Keratinocyte (primary cell): ENCODE data around the gene MCTS1.

ENCODE experiments used
- EZH2 ChIP-seq: IDR thresholded peaks from one replicate; pipeline ENCODE4 v1.6.1; 2012; ENCODE audit warnings: inconsistent platforms, mild to moderate bottlenecking, low read length, moderate library complexity
- TF ChIP-seq, protein P1 (sequence below), 3 experiments: IDR thresholded peaks in 1 of 3; conservative IDR thresholded peaks in 1 of 3; optimal IDR thresholded peaks in 1 of 3; 2 replicates in 2 of 3; 3 replicates in 1 of 3; pipeline versions ENCODE3 to v1.5.1; 2011; ENCODE audit warnings: low read length in 3 of 3, mild to moderate bottlenecking in 3 of 3, moderate library complexity in 2 of 3, control low read depth in 1 of 3, inconsistent platforms in 1 of 3; ENCODE audit not compliant: insufficient read depth in 2 of 3; ENCODE audit errors: extremely low read depth in 1 of 3

DNA sequence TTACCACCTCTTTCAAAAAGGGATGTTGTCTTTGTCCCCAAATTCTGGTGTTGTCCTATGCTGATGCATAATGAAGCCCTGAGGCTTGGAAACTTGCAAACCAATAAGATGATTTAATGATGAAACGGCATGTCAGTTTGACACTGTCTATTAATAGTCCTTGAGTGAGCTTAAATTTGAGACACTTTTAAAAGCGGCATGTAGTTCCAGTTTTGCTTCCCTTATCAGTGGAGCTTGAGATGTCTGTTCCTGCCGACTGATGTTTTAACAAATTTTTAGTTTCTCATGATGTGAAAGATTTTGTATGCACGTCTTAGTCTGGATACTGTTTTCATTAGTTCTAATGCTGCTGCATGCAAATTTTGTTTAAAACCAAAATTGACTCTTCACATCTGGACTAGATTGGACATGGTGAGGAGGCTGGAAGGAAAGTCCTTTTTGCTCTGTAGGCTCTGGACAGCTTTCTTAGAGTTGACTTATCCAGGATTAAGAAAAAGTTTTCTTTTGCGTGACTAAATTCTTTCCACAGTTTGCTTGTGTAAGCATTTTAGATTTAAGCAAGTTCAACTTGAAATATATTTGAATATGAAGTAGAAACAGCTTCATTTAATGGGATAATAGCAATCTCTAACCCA is 14.2 kb downstream of the MCTS1 start:
- TF ChIP-seq, protein P1, sequence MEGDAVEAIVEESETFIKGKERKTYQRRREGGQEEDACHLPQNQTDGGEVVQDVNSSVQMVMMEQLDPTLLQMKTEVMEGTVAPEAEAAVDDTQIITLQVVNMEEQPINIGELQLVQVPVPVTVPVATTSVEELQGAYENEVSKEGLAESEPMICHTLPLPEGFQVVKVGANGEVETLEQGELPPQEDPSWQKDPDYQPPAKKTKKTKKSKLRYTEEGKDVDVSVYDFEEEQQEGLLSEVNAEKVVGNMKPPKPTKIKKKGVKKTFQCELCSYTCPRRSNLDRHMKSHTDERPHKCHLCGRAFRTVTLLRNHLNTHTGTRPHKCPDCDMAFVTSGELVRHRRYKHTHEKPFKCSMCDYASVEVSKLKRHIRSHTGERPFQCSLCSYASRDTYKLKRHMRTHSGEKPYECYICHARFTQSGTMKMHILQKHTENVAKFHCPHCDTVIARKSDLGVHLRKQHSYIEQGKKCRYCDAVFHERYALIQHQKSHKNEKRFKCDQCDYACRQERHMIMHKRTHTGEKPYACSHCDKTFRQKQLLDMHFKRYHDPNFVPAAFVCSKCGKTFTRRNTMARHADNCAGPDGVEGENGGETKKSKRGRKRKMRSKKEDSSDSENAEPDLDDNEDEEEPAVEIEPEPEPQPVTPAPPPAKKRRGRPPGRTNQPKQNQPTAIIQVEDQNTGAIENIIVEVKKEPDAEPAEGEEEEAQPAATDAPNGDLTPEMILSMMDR (optimal IDR thresholded peaks at IDR 0.05 in 1 of 3, IDR thresholded peaks at IDR 0.05 in 1 of 3, conservative IDR thresholded peaks at IDR 0.05 in 1 of 3; ENCODE audit: extremely low read depth in 1 of 3, insufficient read depth in 2 of 3, low read length in 3 of 3): no peak
- no peak for TF ChIP-seq EZH2
